Adrenal gland (tissue), 12 donors: Measurements from ENCODE around the gene NUP210. TPM values are rescaled to one million over a fixed set of nuclear protein-coding genes. Genes with fewer than 3 reads are reported as not detected.

Experiments
- DNase-seq, 7 donors: peaks; one replicate each; pipeline ENCODE4 v3.0.0-alpha.2; 2019 to 2020
- H3K27ac ChIP-seq, 5 donors: fragments of 200-600 bp; sonication (generic) in 4 of 5; 1 replicate in 3 of 5; 2 replicates in 2 of 5; pipeline versions ENCODE4 v1.5.1 to v1.8.0; 2016 to 2020; ENCODE audit warnings: mild to moderate bottlenecking in 1 of 5
- H3K27me3 ChIP-seq: fragments of 200-600 bp; 2 replicates; pipeline ENCODE4 v1.8.0; 2021
- H3K36me3 ChIP-seq, 2 donors: fragments of 200-600 bp; replicated peaks in 1 of 2; 1 replicate in 1 of 2; 2 replicates in 1 of 2; pipeline versions ENCODE4 v1.5.1 to v1.8.0; 2018 to 2022
- H3K4me1 ChIP-seq, 2 donors: fragments of 200-600 bp; replicated peaks in 1 of 2; 1 replicate in 1 of 2; 2 replicates in 1 of 2; pipeline versions ENCODE4 v1.5.1 to v1.8.0; 2018 to 2021
- H3K4me3 ChIP-seq, 4 donors: fragments of 200-600 bp; sonication (generic) in 3 of 4; one replicate each; pipeline ENCODE4 v1.5.1; 2016 to 2018
- H3K9me3 ChIP-seq, 3 donors: fragments of 200-600 bp; sonication (generic) in 1 of 3; replicated peaks in 1 of 3; 1 replicate in 2 of 3; 2 replicates in 1 of 3; pipeline versions ENCODE4 v1.5.1 to v1.8.0; 2016 to 2021
- POLR2A ChIP-seq, 2 donors: fragments of 450-650 bp; IDR thresholded peaks; one replicate each; pipeline ENCODE4 v1.6.1; 2017; ENCODE audit warnings: antibody characterized with exemption in 2 of 2, mild to moderate bottlenecking in 2 of 2, moderate library complexity in 1 of 2
- WGBS, 4 donors: extraction: QIAGEN DNeasy Blood & Tissue Kit in 2 of 4; methylation state at CpG; one replicate each; pipeline versions ENCODE4 v1.1.5 to v1.1.7; 2013 to 2017; 5-methylcytosine and 5-hydroxymethylcytosine counted together
- intact Hi-C, 2 donors: fragments of 100-400 bp; cut with DNase I; formaldehyde crosslinking; loops; one replicate each; pipeline versions ENCODE4 v1.14.1 to v1.15.0; 2022 to 2023
- polyA plus RNA-seq, 3 donors: library from polyadenylated mRNA; stranded (reverse); fragments of 200-250 nt in 2 of 3; fragments of 350-450 nt in 1 of 3; fragmentation: Illumina TruSeq in 1 of 3; extraction: RNeasy Lipid Tissue Mini Kit (QIAGEN cat#74804) in 1 of 3; gene quantifications; one replicate each; pipeline ENCODE4 v1.2.3, GENCODE V29; 2013 to 2014
- total RNA-seq, 9 donors: library from RNA; depleted of rRNA in 4 of 9; stranded (reverse); fragments of >200 nt in 4 of 9; fragments of 120-200 nt in 1 of 9; fragmentation: NEBNext Ultra II Directional in 1 of 9; extraction: Animal tissue kit (Norgen Biotek cat#: 25700) in 1 of 9; gene quantifications; one replicate each; pipeline versions ENCODE4 v1.1.0 to v1.2.4, GENCODE V29; 2013 to 2023
- TF ChIP-seq, protein P1 (sequence below), 6 experiments: fragments of 450-650 bp in 4 of 6; fragments of 200-600 bp in 2 of 6; sonication (generic) in 1 of 6; IDR thresholded peaks; 1 replicate in 5 of 6; 2 replicates in 1 of 6; pipeline versions ENCODE4 v1.5.1 to v1.8.0; 2016 to 2021; ENCODE audit warnings: antibody characterized with exemption in 6 of 6, mild to moderate bottlenecking in 2 of 6, moderate library complexity in 1 of 6
- donor health status: healthy with polysubstance abuse.
- donor health status: Bipolar disorder and iron deficiency.
- donor health status: DM: yes; HTN: yes; CAD: no.
- donor health status: DM: no; HTN: no; CAD: no.
- donor health status: DM: no; HTN: no; CAD: no.
- donor health status: DM: yes; HTN: yes; CAD: no.

Gene NUP210
- total and polyA plus RNA-seq, 12 donors, result 3.0 to 15.8 (median 8.6) TPM

DNA sequence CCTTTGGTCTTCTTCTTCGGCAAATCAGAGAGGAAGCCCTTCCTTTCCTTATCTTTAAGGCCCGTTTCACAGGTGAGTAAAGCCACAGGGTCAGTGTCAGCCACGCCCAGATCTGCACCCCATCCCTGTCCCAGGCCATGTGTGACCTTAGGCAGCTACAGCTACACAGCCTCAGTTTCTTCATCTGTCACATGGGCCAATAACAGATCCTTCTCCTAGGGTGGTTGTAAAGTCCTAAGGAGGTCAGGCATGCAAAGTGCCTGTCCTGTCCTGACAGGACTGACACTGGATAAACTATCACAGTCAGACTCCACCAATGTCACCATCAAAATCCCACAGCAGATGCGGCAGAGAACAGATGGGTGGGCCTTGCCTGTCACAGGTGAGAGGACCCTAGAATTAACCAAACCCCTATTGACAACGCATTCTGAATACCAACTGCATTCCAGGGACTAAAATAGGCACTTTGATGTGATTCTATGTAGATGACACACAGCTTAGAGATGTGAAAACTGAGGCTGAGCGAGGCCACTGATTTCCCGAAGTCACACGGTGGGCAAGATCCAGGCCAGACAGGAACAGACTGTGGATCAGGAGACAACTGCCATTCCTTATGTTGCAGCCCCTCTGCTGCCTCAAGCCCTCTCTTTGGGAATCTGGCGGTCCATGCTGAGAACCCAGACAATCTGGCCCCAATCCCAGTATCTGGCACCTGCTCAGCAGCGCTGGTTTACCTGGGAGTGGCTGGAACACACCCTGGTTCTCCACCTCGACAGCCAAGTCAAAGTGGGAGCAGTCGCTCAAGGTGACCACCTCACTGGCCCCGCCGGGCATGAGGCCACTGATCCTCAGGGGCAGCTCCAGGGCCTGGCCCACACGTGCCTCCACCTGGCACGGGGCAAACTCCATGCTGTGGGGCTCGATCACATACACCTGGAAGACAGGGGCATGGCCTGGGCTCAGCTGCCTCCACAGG lies 48.7 kb downstream of the NUP210 start:
- TF ChIP-seq, protein P1, sequence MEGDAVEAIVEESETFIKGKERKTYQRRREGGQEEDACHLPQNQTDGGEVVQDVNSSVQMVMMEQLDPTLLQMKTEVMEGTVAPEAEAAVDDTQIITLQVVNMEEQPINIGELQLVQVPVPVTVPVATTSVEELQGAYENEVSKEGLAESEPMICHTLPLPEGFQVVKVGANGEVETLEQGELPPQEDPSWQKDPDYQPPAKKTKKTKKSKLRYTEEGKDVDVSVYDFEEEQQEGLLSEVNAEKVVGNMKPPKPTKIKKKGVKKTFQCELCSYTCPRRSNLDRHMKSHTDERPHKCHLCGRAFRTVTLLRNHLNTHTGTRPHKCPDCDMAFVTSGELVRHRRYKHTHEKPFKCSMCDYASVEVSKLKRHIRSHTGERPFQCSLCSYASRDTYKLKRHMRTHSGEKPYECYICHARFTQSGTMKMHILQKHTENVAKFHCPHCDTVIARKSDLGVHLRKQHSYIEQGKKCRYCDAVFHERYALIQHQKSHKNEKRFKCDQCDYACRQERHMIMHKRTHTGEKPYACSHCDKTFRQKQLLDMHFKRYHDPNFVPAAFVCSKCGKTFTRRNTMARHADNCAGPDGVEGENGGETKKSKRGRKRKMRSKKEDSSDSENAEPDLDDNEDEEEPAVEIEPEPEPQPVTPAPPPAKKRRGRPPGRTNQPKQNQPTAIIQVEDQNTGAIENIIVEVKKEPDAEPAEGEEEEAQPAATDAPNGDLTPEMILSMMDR (IDR thresholded peaks at IDR 0.05), result no peak
- no peak for TF ChIP-seq POLR2A (IDR thresholded peaks at IDR 0.05)
- 93 to 97% (median 96%) methylated on average over 11 to 17 of the region's 17 CpGs for WGBS, 4 donors
- no peaks in the 10 kb centered on the region for H3K27me3 ChIP-seq
- intact Hi-C loops, result no loop called here
- no peak for DNase-seq
- peaks cover 0 to 3% of the 10 kb centered on the region in 2 donors for H3K36me3 ChIP-seq
- H3K4me1 ChIP-seq, result no peaks in the 10 kb centered on the region
- H3K4me3 ChIP-seq, result no peak overlapping the region
- H3K9me3 ChIP-seq, result no peaks in the 10 kb centered on the region
- H3K27ac ChIP-seq, result no peak overlapping the region

DNA sequence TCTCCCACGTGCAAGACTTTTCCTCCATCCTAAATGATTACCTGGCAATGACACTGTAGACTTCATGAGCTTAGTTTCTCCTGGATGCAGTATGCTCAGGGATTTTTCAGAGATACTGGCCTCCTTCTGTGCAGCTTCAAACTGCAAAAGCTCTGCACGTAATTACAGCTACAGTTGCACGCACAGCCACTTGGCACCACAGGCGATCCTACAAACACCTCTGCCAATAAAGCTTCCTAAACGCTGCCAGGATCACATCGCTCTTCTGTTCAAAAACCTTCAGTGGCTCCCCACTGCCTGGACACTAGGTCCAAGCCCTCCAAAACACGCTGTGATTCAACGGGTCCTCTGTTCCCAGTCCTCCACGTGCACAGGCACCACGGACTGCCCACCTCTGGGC lies 49.5 kb downstream of the NUP210 start:
- Histone ChIP-seq H3K4me3 (no peak overlapping the region), H3K4me1 (no peaks in the 10 kb centered on the region), H3K27me3 (no peaks in the 10 kb centered on the region), H3K9me3 (no peaks in the 10 kb centered on the region), H3K27ac (no peak overlapping the region), H3K36me3 (peaks cover 0 to 3% of the 10 kb centered on the region in 2 donors)
- TF ChIP-seq, protein P1 (IDR thresholded peaks at IDR 0.05), result no peak
- no peak for DNase-seq
- intact Hi-C loops, result no loop called here
- 86 to 93% (median 90%) methylated on average over 8 to 10 of the region's 10 CpGs for WGBS, 4 donors

DNA sequence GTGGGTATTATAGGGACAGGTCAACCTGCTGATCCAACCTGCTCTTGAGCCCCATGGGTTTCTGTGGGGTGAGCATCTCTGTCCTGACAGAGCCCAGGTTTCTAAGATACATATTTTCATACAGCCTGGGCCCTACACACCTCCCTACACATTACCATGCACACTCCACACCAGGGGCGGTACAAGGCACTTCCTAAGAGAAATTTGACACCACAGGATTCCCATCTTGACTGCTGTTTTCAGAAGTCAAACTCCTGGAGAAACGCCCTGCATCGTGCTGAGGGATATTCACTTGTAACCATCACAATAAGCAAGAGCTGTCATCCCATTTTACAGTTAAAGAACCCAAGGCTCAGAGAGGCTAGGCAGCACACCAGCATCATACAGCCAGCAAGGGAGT lies 50.1 kb downstream of the NUP210 start:
- no peaks in the 10 kb centered on the region for H3K9me3 ChIP-seq
- no peak for TF ChIP-seq POLR2A (IDR thresholded peaks at IDR 0.05)
- TF ChIP-seq, protein P1 (IDR thresholded peaks at IDR 0.05), result no peak
- no peaks in the 10 kb centered on the region for H3K27me3 ChIP-seq
- 72 to 90% (median 75%) methylated on average over 2 to 3 of the region's 3 CpGs for WGBS, 4 donors
- no peaks in the 10 kb centered on the region for H3K4me1 ChIP-seq
- H3K36me3 ChIP-seq, result peaks cover 0 to 3% of the 10 kb centered on the region in 2 donors
- intact Hi-C loops, result no loop called here
- DNase-seq, result no peak
- no peak overlapping the region for H3K4me3 ChIP-seq
- H3K27ac ChIP-seq, result no peak overlapping the region

DNA sequence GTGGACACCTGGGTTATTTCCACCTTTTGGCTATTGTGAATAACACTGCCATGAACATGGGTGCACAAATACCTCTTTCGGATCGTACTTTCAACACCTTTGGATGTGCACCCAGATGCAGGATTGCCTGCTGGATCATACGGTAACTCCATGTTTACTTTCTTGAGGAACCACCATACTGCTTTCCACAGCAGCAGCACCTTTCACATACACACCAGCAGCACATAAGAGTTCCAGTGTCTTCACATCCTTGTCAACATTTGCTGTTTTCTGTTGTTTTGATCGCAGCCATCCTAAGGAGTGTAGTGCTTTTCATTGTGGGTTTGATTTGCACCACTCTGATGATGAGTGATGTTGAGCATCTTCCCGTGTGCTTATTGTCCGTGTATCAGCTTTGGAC lies 51.3 kb downstream of the NUP210 start:
- peaks cover 0 to 3% of the 10 kb centered on the region in 2 donors for H3K36me3 ChIP-seq
- no peaks in the 10 kb centered on the region for H3K9me3 ChIP-seq
- DNase-seq, result no peak
- no peaks in the 10 kb centered on the region for H3K4me1 ChIP-seq
- H3K4me3 ChIP-seq, result no peak overlapping the region
- WGBS, 4 donors, result 95 to 99% (median 98%) methylated on average over 6 of the region's 6 CpGs
- no peaks in the 10 kb centered on the region for H3K27me3 ChIP-seq
- TF ChIP-seq POLR2A (IDR thresholded peaks at IDR 0.05), result no peak
- TF ChIP-seq, protein P1 (IDR thresholded peaks at IDR 0.05), result no peak
- intact Hi-C loops, result no loop called here
- no peak overlapping the region for H3K27ac ChIP-seq
